ENCODE measurements around the gene CCL11.
"Not testable (repeated sequence)": the region's sequence is repeated elsewhere in the genome, so short reads cannot be mapped to it uniquely, and the experiment has no call there.

The CCL11 gene

GRCh38 chr17:34312080-34312479 is 26.5 kb downstream of the CCL11 start:
- DNase-seq: no peak

DNA sequence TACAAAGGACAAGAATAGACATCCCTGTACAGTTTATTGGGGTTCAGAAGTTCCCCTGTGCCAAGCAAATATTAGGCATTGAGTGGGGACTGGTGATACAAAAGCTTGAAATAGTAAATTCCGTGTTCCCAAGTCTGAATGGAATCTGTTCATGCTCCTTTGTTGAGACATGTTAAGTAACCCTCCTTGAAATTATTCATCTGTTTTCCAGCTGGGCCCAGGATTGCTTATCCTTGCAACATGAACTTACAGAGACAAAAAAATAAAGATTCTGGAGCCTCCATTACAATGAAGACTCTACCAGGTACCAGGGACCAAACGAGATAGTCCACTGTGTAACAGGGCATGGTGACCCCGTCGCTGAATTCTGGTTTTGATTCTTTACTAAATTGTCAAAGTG is 27.6 kb downstream of the CCL11 start:
- no peak for DNase-seq

GRCh38 chr17:34314279-34314678 is 28.7 kb downstream of the CCL11 start:
- DNase-seq: no peak

DNA sequence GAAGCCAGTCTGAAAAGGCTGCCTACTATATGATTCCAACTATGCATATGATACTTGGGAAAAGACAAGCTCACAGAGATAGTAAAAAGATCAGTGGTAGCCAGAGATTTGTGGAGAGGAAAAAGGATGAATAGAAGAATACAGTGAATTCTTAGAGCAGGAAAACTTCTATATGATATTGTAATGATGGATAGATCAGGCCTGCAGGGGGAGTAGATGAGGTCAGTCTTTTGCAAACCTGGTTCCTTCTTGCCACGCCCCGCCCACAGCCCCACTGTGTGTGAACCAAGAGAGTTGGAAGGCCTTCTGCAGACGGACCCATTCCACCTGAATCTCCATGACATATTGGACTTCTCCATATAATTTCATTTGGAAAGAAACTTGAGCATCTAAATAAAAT is 32.9 kb downstream of the CCL11 start:
- peak; percentile 22 to 25 for DNase-seq

DNA sequence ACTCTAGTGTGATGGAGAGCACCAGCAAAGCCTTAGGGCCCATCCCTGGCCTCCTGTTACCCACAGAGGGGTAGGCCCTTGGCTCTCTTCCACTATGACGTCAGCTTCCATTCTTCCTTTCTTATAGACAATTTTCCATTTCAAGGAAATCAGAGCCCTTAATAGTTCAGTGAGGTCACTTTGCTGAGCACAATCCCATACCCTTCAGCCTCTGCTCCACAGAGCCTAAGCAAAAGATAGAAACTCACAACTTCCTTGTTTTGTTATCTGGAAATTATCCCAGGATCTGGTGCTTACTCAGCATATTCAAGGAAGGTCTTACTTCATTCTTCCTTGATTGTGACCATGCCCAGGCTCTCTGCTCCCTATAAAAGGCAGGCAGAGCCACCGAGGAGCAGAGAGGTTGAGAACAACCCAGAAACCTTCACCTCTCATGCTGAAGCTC is 33.5 kb downstream of the CCL11 start, which contains the start of gene CCL8:
Gene CCL8, plus strand, starts transcription at position 397 of the 445 bp plus-strand sequence. CDS start 67 bp downstream, outside the sequence.
- no peak for DNase-seq

DNA sequence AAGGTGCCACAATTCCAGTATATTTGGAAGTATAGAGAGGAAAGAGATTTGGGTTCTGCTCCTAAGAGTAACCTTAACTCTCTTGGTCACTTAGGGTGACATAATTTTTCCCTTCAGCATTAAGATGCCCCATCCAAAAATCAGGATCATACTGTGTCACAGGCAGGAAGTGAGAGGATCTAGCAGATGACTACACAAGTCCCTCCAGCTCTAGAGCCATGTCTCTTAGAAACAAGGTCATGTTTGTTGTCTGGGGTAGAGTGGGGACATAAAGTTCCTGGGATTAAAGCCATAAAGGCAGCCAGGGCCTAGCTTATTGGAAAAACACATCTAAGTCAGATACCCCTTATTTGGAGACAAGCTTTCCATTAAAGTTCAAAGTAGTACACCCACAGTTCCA is 36.4 kb downstream of the CCL11 start:
- DNase-seq: no peak

GRCh38 chr17:34327580-34327979 is 42.0 kb downstream of the CCL11 start:
- DNase-seq: not testable (repeated sequence)

GRCh38 chr17:34337701-34338100 is 52.2 kb downstream of the CCL11 start:
- DNase-seq: no peak

Data from activated T-cell treated with anti-CD3 and anti-CD28 coated beads, Interleukin-2, amount 50 U/mL, for 48 hours (primary cell).